ENCODE results near the gene PPP3CA.

The PPP3CA gene

GRCh38 chr4:101081695-101082369 is 265.5 kb downstream of the PPP3CA start:
- no peak for FAIRE-seq

DNA sequence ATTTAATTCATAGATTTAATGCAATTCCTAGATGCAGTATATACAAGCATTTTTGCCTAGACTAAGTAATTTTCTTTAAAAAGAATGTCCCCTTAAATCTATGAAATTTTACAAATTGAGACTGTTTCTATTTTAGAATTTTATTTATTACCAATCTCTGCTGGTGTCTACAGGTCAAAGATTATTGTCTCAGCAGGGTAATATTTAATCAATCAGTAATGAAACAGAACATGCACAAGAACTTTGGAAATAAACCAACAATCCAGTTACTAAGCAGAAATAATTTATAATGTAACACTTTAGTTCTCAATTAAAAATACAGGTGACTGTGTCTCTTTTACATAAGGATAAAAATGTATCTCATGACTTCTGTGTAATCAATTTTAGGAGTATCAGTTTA is 266.2 kb downstream of the PPP3CA start:
- FAIRE-seq: no peak

DNA sequence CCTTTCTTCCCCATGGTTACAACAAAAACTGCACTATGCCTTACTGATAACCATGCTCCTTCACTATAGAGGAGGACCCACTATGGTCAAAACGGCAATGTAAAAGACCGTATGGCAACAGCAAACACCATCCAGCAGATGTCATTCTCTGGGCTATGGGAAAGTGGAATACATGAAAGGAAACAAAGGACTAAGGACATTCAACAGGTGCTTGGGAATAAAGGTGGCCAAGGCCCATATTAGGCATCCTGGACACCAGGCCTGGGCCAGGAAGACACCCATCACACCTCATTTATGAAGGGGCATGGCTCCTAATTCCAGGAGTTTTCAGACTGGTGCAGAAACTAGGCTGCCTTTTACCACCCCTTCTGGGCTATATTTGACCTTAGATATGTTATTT is 268.4 kb downstream of the PPP3CA start:
- FAIRE-seq: no peak

GRCh38 chr4:101076032-101076431 is 271.3 kb downstream of the PPP3CA start:
- FAIRE-seq: no peak

GRCh38 chr4:101075536-101075935 is 271.8 kb downstream of the PPP3CA start:
- FAIRE-seq: no peak

GRCh38 chr4:101074326-101074725 is 273.0 kb downstream of the PPP3CA start:
- no peak for FAIRE-seq

DNA sequence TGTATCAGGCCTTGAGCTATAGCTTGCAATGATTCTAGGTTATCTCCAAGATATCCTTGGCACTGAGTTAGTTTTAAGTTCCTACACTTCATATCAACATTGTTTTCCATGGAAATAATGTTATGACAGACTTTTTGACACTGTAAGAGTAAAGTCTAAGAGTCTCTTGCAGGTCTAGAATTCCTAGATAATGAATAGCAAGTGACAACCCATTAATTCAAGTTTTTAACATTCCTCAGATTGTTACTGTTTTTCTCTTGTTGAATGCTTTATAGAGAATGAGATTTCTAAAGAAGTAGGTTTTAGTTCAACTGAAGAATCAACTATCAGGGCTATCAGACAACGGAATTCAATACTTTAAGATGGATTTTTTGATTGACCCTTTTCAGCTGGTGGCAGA is 276.1 kb downstream of the PPP3CA start:
- FAIRE-seq: no peak

DNA sequence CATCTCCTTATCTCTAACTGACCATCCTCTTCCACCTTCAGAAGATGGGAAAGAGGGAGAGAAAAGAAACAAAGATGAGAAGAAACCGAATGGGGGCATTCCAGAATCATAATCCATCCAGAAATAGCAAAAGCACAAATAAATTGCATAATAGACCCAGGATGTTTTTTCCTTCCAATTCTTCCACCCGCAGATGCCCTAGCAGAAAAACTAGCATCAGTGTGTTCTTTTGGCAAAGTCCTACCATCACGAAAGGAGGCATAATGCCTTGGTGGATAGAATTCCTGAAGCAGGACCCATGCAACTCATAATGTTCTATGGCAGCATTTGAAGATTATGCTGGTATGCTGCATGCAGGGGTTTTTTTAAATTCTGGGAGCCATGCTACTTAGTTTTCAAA is 279.2 kb downstream of the PPP3CA start:
- no peak for FAIRE-seq

DNA sequence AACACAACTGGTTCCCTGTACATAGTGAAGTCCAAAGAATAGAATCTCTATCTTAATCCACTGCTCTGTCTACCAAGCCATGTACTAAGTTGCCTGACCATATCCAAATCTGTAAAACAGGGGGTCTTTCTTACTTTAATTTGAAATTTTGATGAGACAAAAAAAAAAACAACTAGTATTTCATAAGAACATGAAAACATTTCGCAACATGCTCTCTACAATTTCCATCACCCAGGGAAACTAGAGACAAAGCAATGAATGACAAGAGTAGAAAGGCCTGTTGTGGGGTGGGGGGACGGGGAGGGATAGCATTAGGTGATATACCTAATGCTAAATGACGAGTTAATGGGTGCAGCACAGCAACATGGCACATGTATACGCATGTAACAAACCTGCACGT is 279.9 kb downstream of the PPP3CA start:
- FAIRE-seq: no peak

DNA sequence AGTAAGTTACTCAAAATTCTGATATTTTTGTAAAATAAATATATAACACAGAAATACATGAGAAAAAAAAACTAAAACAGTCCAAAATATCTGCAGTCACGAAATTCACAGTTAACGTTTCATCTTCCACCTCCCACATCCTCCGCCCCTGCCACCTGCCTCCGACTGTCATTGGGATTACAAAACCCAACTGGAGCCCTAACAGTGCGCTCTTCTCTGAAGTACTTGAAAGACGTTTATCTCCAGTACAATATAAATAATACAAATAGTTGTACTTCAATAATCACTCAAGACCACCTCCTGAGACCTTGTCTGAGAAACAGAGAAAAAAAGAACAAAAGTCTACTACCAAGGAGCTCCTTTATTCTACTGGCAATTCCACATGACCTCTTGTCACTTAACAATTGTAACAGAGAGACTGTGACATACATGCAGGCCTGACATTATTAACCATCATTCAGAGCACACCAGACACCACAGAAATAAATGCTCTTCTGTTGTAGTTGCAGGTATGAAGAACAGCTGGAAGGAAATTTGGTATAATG is 280.6 kb downstream of the PPP3CA start:
- no peak for FAIRE-seq

DNA sequence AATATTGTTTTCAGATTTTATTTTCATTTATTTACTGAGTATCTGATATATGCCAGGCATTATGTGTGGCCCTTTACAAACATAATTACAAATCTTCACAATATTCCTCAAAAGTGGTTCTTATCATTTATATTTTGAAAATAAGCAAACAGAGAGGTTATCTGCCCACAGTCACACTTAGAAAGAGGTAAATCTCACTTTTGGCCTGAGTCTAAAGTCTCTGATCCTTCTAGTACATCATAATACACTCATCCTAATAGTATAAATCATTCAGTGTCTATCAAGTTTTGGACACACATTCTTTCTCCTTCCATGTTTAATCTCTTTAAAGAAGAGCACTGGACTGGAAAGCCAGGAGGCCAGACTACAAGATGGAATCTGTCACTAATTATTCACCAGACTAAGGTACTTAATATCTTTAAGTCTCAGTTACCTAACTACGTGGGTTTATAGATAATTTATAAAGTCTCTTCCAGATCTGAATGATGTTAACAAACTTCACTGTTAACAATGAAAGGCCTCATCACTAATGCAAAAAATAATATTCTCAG is 281.3 kb downstream of the PPP3CA start:
- no peak for FAIRE-seq

DNA sequence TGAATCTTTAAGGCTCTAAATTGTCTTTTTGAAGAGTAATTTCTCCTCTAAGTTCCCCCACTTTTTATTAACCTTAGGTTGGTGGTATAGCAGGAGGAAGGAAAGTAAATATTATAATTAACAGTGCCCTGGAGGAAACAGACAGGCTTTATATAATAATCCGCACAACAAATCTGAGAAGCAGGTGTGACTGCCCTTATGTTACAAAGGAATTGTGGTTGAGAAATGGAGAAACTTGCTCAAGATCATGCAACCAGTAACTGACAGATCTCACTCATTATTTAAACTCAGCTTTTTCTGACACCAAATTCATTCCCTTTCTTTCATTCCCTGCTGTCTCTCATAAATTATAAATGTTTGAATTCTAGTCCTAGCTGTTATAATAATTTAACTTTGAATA is 282.0 kb downstream of the PPP3CA start:
- no peak for FAIRE-seq

DNA sequence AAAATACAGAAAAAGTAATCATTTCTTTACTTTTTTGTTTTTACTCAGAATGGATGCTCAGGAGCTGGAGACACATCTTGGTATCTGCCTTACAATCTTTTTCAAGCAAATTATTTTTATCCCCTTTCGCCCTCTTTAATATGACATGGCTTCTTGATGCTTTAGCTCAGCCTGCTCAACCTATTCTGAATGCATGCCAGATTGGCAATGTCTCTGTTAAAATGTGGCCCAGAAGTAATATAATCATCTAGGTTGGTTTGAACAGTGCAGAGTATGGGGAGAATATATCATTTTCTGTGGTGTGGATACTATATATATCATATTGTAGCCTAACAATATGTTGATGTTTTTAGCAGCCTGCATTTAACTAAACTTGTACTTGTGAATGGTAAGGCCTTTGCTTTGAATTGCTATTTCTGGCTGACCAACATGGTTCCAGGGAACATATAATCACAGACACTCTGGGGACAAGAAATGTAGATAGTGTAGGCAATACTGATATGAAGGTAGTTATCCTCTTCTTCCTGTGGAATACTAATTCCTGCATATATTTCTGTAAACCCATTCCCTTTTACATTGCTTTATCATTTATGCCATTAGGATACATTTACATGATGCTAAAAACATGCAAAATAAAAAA is 282.7 kb downstream of the PPP3CA start:
- no peak for FAIRE-seq

GRCh38 chr4:101055392-101055791 is 291.9 kb downstream of the PPP3CA start:
- no peak for FAIRE-seq

DNA sequence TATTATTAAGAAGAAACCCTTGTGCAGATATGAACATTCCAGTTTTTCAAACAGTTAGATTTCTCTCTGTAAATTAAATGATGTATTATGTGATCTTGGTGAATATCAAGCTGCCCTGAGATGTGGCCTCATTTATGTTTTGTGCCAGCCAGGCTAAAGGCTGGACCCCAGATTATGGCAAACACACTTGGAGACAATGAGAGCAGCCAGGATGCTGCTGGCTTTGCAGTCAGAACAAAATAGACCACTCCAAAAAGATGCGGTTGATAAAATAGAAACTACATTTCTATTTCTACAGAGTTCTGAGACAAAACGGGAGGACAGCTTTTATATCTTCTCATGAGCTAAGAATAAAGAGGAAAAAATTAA is 296.5 kb downstream of the PPP3CA start:
- no peak for FAIRE-seq

DNA sequence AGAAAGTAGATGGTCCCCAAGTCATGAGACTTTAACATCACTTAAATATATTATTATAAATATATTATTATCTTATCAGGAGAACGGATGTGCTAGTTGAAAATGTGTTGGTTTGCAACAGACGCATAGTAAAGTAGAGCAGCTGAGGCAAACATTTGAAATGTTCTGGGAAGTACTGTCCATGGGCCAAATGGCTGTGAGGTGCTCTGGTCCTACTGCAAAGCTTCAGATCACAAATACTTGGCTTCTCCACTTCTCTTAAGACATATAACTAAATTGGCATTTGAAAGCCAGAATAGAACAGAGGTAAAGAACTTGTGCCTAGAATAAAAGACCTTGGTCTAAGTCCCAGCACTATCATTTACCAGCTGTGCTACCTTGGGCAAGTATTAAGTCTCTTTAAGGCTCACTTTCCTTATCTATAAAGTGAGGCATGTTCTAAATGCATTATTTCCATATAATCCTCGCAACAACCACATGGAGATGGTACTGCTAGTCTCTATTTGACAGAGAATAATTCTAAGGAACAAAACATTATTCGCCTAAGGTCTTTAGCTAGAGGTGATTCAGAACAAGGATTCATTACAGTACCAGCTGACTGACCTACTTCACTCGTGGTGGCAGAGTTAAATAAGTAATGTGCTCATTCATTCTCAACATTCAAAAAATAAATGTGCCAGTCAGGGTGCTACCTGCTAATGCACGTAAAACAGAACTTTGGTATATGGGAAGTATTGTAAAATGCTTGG is 297.1 kb downstream of the PPP3CA start:
- FAIRE-seq: no peak

- no peak for FAIRE-seq
Observed at GRCh38 chr4:101049549-101050001, 297.8 kb downstream of the PPP3CA start.

DNA sequence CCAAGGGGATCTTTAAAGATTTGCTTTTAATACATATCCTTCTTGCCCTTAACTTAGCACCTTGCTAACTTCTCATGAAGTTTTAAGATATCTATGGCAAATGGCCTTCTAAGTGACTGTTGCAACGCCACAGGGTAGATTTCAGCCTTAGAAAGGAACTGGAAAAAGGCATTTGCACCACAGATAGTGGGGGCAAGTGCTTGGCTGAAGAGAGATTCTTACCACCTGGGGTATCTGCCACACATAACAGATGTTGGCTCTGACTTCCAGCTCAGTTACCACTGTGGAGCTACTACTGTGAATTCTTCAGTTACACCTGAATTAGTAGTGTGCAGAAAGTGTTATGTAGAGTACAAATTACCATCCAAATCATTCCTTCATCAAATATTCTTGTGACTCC is 302.6 kb downstream of the PPP3CA start:
- no peak for FAIRE-seq

GRCh38 chr4:101042847-101043246 is 304.5 kb downstream of the PPP3CA start:
- FAIRE-seq: no peak

- FAIRE-seq: no peak
Observed at GRCh38 chr4:101040776-101041175, 306.6 kb downstream of the PPP3CA start.

GRCh38 chr4:101039367-101039766 is 308.0 kb downstream of the PPP3CA start:
- no peak for FAIRE-seq

DNA sequence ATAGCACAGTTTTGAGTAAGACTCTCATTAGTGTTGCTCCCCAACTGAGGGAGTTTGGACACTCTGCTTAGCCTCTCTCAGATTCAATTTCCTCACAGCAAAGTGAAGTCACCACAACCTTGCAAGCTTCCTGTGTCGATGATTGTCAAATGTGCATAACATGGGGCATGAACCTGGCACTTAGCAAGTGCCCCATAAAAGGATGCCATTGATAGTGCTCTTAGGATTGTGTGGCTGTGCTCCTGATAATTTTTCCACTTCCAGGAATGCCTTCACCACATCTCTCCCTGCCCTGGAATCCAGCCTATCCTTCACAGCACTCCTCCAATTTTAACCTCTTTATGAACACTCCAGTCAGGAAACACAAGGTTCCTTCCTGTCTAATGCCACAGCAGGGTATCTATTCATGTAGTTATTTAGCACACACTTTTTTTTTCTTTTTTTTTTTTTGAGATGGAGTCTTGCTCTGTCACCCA is 309.4 kb downstream of the PPP3CA start:
- no peak for FAIRE-seq

- FAIRE-seq: no peak
Observed at GRCh38 chr4:101037249-101037648, 310.1 kb downstream of the PPP3CA start.

All from TTC549 (cell line).